T47D (cell line): ENCODE results near the gene NFATC2.
A peak's percentile ranks its signal among the peaks of the same experiment; 100 is the strongest.

Experiments used
- DNase-seq, 2 experiments: peaks; one replicate each; pipeline versions ENCODE4 v3.0.0 to v3.0.0-alpha.2; 2011 to 2012; ENCODE audit warnings: low read depth in 1 of 2, low spot score in 1 of 2
- JUND ChIP-seq: IDR thresholded peaks from 2 replicates; pipeline ENCODE4 v1.6.1; 2012; ENCODE audit warnings: low read depth
- in situ Hi-C: cut with HindIII; loops from 2 replicates; pipeline ENCODE4 v1.10.0; 2016; ENCODE audit warnings: low sequenced_read_pairs, low pct_unique_long_range_greater_than_20kb

The NFATC2 gene

DNA sequence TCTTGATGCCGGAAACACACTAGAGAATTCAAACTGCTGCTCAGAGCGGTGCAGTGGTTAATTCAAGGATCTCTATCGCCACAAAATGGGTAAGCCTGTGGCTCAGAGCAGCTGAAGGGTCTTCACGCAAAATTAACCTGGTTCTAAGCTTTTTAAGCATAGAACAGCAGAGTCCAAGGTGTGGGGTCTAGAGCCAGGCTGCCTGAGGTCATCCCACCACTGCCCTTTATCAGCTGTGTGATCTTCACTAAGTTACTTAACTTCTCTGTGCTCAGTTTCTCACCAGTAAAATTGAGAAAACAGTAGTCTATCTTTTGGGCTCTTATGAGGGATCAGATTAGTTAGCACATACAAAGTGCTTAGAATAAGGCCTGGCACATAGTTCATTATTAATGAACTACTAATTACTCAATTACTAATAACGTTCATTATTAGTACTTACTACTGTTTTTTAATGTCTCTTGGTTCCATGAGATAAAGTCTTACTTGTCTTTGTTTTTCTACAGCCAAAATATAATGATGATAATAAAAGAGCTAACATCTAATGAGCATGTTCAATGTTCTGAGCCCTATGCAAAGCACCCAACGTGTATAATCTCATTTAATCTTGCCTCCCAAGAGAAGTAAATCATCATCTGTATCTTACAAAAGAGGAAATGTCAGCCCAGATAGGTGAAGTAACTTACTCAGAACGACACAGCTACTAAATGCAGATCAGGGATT lies 92.9 kb downstream of the NFATC2 start:
- TF ChIP-seq JUND: no peak
- in situ Hi-C loops: no loop called here
- DNase-seq: no peak

- in situ Hi-C loops: no loop called here
- no peak for DNase-seq
- no peak for TF ChIP-seq JUND
Measured at GRCh38 chr20:51447765-51448148, 94.8 kb downstream of the NFATC2 start.

DNA sequence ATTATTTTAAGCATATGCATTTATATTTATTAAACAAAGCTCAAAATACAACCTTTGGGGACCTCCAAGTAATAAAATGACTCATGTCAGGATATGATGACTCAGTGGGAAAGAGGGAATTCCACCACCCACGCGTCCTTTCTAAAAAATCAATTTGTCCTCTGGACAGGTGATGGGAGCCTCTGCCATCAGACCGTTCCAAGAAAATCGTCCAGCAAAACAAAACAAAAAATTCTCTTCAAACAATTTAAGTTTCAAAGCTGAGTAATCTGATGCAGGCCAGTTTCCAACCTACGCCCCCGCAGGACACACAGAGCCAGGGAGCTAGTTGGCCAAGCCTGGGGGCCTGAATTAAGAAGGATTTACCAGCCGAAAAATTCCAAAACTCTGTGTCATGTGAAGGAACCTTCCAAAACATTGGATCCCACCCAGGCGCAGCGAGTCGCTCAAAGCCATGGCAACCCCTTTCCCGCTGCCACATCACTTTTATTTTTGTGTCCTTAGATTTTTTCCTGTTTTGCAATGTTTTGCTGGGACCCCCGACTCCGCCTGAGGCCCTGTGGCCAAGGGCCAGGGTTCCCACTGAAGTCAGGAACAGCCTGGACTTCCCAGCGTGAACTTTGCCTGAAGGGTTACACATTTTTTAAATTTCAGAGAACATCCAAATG lies 95.3 kb downstream of the NFATC2 start:
- DNase-seq: peak in 1 of 2 experiments; percentile 54
- in situ Hi-C loops: no loop called here
- TF ChIP-seq JUND: no peak

- TF ChIP-seq JUND: no peak
- in situ Hi-C loops: no loop called here
- no peak for DNase-seq
Measured at GRCh38 chr20:51446656-51447055, 95.9 kb downstream of the NFATC2 start.

DNA sequence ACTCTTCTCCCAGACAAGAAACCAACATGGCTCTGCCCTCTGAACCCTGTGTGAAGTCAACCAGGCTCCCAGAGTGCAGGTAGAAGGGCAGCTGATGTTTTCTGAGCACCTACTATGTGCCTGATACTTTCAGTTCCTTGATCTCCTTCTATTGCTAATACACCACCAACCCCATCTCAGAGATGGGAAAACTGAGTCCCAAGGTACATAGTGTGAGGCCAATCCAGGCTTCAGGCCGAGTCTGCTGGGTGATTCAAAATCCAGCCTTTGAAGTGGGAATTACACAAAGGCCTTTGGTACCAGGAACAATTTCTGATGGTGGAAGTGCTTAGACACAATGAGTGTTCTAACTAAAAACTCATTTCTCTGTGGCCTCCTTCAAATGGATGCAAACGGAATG lies 96.3 kb downstream of the NFATC2 start:
- TF ChIP-seq JUND: no peak
- in situ Hi-C loops: no loop called here
- DNase-seq: no peak

GRCh38 chr20:51445591-51445990 lies 96.9 kb downstream of the NFATC2 start:
- DNase-seq: no peak
- no peak for TF ChIP-seq JUND
- in situ Hi-C loops: no loop called here

DNA sequence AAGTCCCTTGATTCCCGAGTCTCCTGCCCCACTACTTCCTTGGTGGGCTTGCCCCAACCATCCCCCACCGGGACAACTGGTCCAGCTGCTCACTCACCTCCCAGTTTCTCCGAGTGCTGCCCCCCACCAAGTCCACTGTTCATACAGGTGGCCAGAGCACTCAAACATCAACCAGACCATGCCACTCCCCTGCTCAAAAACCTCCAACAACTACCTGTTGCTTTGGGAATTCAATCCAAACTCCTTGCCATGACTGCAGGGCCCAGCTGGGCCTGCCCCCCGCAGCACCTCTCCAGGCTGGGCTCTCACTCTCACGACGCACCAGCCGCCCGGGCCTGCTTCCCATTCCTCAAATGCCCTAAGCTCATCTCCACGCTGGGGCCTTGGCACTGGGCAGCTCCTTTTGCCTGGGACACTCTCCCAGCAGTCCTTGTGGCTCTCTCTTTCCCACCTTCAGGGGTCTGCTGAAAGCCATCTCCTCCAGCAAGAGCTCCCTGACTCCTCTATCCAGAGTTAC lies 97.5 kb downstream of the NFATC2 start:
- TF ChIP-seq JUND: no peak
- no peak for DNase-seq
- in situ Hi-C loops: no loop called here

- DNase-seq: no peak
- in situ Hi-C loops: no loop called here
- TF ChIP-seq JUND: no peak
Measured at GRCh38 chr20:51444467-51444866, 98.1 kb downstream of the NFATC2 start.

DNA sequence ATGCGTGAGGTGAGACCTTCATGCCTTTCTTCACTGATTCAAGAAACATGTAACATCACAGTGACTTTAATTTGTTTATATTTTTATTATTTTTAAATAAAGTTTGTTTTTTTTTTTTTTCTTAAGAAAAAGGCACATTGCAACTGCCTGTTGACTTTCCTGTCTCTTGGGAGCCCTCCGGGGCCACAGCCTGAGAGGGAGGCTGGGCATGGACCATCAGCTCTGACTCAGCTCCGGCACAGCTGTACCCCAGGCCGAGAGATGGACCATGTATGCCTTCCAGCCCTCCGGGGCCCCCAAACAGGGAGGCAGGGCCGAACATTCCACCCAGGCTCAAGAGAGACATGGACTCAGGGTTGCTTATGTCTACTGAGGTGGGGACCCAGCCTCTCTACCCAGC lies 99.9 kb downstream of the NFATC2 start:
- no peak for TF ChIP-seq JUND
- in situ Hi-C loops: no loop called here
- DNase-seq: no peak

DNA sequence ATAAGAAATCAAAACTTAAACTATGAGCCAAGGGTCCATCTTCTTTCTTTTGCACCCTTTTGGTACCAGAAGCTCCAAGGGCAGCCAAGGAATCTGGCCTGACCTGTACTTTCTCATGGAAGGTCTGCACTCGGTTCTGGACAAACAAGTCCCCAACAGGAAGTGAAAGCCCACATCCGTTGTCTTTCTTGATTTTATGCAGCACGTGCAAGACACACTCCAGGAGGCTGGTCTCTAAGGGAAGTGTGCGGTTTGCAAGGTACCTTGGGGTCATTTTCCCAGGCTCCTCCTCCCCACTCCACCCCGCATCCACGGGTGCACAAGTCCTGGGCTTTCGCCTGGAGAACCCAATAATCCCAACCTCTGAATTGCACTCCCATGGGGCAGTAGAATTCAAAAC lies 101.9 kb downstream of the NFATC2 start:
- no peak for TF ChIP-seq JUND
- in situ Hi-C loops: no loop called here
- peak in 1 of 2 experiments; percentile 43 for DNase-seq

- no peak for DNase-seq
- in situ Hi-C loops: no loop called here
- TF ChIP-seq JUND: no peak
Measured at GRCh38 chr20:51439160-51439689, 103.3 kb downstream of the NFATC2 start.

GRCh38 chr20:51438136-51438535 lies 104.4 kb downstream of the NFATC2 start:
- no peak for TF ChIP-seq JUND
- no peak for DNase-seq
- in situ Hi-C loops: no loop called here
